A549 (cell line): ENCODE data around the gene STAT1. TPM values are rescaled to one million over a fixed set of nuclear protein-coding genes. Genes with fewer than 3 reads are reported as not detected.

Experiments used
- ATAC-seq, 2 experiments: fragments of 200-7000 bp in 1 of 2; fragments of >200 bp in 1 of 2; cut with Nextera tagmentation in 1 of 2; cut with Tn5 transposase in 1 of 2; 3 replicates each; pipeline versions ENCODE4 v1.8.0 to v1.9.1; 2018 to 2020; ENCODE audit warnings: mild to moderate bottlenecking in 1 of 2, moderate library complexity in 1 of 2
- CTCF ChIA-PET: fragments of 300-600 bp; sonication (Branson Sonifier 250); formaldehyde crosslinking; extraction: SDS; loops from one replicate; lab custom pipeline; 2021; ENCODE audit warnings: antibody characterized with exemption, inconsistent platforms; lab: Yijun Ruan, JAX
- POLR2A ChIA-PET: fragments of 350-600 bp; formaldehyde crosslinking; extraction: SDS; loops from one replicate; lab custom pipeline; 2021; ENCODE audit warnings: antibody characterized with exemption, inconsistent platforms; lab: Yijun Ruan, JAX
- DNase-seq, 2 experiments: peaks; one replicate each; pipeline versions ENCODE4 v3.0.0 to v3.0.0-alpha.2; 2011 to 2016; ENCODE audit warnings: low read depth in 1 of 2, low spot score in 1 of 2
- FAIRE-seq: peaks from 2 replicates; lab custom pipeline; 2011; peaks lifted over from hg19 to GRCh38; lab: Jason Lieb, UNC
- H3K27ac ChIP-seq, 2 experiments: fragments of >200 bp; sonication (Bioruptor Twin); formaldehyde crosslinking; 3 replicates each; pipeline ENCODE4 v1.5.1; 2016 to 2017
- H3K4me1 ChIP-seq: fragments of >200 bp; sonication (Bioruptor Twin); formaldehyde crosslinking; 3 replicates; pipeline ENCODE4 v1.6.1; 2016
- H3K4me2 ChIP-seq: fragments of >200 bp; sonication (Bioruptor Twin); formaldehyde crosslinking; 3 replicates; pipeline ENCODE4 v1.6.1; 2016
- H3K4me3 ChIP-seq: fragments of >200 bp; sonication (Bioruptor Twin); formaldehyde crosslinking; 3 replicates; pipeline ENCODE4 v1.5.1; 2016
- H3K9me3 ChIP-seq: fragments of >200 bp; sonication (Bioruptor Twin); formaldehyde crosslinking; 3 replicates; pipeline ENCODE4 v1.6.1; 2016
- BHLHE40 ChIP-seq: IDR thresholded peaks from 2 replicates; pipeline ENCODE4 v1.6.1; 2012; ENCODE audit warnings: low read depth, low read length, inconsistent platforms
- CEBPB ChIP-seq, 2 experiments: fragments of >200 bp in 1 of 2; sonication (Bioruptor Twin) in 1 of 2; formaldehyde crosslinking in 1 of 2; IDR thresholded peaks; 2 replicates each; pipeline ENCODE4 v1.6.1; 2012 to 2016
- CHD2 ChIP-seq: fragments of 150-350 bp; IDR thresholded peaks from 2 replicates; pipeline ENCODE4 v1.6.1; 2014; ENCODE audit warnings: low read length; ENCODE audit not compliant: partially characterized antibody
- CHD4 ChIP-seq: fragments of 200-600 bp; sonication (generic); IDR thresholded peaks from 2 replicates; pipeline ENCODE4 v1.6.1; 2016; ENCODE audit warnings: antibody characterized with exemption, mild to moderate bottlenecking, borderline replicate concordance
- EHMT2 ChIP-seq: fragments of 200-600 bp; sonication (generic); IDR thresholded peaks from 2 replicates; pipeline ENCODE4 v1.6.1; 2016; ENCODE audit warnings: antibody characterized with exemption, low read depth, mild to moderate bottlenecking, moderate library complexity
- EP300 ChIP-seq, 2 experiments: fragments of >200 bp; sonication (Bioruptor Twin); formaldehyde crosslinking; IDR thresholded peaks; 2 replicates in 1 of 2; 3 replicates in 1 of 2; pipeline ENCODE4 v1.6.1; 2016 to 2017
- ESRRA ChIP-seq: fragments of 150-350 bp; IDR thresholded peaks from 2 replicates; pipeline ENCODE4 v1.6.1; 2014; ENCODE audit warnings: mild to moderate bottlenecking, low read length, borderline replicate concordance
- GATA3 ChIP-seq: IDR thresholded peaks from 2 replicates; pipeline ENCODE4 v1.6.1; 2012; ENCODE audit warnings: borderline replicate concordance
- JUN ChIP-seq, 2 experiments: fragments of >200 bp; sonication (Bioruptor Twin); formaldehyde crosslinking; IDR thresholded peaks; 2 replicates in 1 of 2; 3 replicates in 1 of 2; pipeline ENCODE4 v1.6.1; 2016 to 2017
- JUNB ChIP-seq: fragments of >200 bp; sonication (Bioruptor Twin); formaldehyde crosslinking; IDR thresholded peaks from 2 replicates; pipeline ENCODE4 v1.6.1; 2016
- KDM5A ChIP-seq: fragments of 200-600 bp; sonication (generic); IDR thresholded peaks from 2 replicates; pipeline ENCODE4 v1.6.1; 2016; ENCODE audit warnings: antibody characterized with exemption, mild to moderate bottlenecking
- MAFK ChIP-seq: fragments of 450-650 bp; IDR thresholded peaks from 2 replicates; pipeline ENCODE4 v1.6.1; 2014; ENCODE audit not compliant: partially characterized antibody
- NPAS2 ChIP-seq: fragments of 250-450 bp; sonication (Bioruptor Pico); IDR thresholded peaks from 2 replicates; pipeline ENCODE4 v1.8.0; 2022; ENCODE audit warnings: mild to moderate bottlenecking, moderate library complexity, borderline replicate concordance
- POLR2A ChIP-seq: IDR thresholded peaks from 2 replicates; pipeline ENCODE4 v1.6.1; 2012; ENCODE audit warnings: mild to moderate bottlenecking, low read length
- RCOR1 ChIP-seq: fragments of 150-350 bp; IDR thresholded peaks from 2 replicates; pipeline ENCODE4 v1.6.1; 2014; ENCODE audit warnings: antibody characterized with exemption, low read length, low read depth
- RFX5 ChIP-seq: fragments of 450-650 bp; IDR thresholded peaks from 2 replicates; pipeline ENCODE4 v1.7.1; 2014; ENCODE audit warnings: antibody characterized with exemption, mild to moderate bottlenecking, moderate library complexity
- RNF2 ChIP-seq: fragments of 200-600 bp; sonication (generic); IDR thresholded peaks from 2 replicates; pipeline ENCODE4 v1.6.1; 2016; ENCODE audit warnings: low read depth, mild to moderate bottlenecking, antibody characterized with exemption, moderate library complexity, borderline replicate concordance
- SMC3 ChIP-seq: fragments of >200 bp; sonication (Bioruptor Twin); formaldehyde crosslinking; IDR thresholded peaks from 3 replicates; pipeline ENCODE4 v1.6.1; 2018; ENCODE audit warnings: inconsistent platforms
- SREBF2 ChIP-seq: fragments of 450-650 bp; IDR thresholded peaks from 2 replicates; pipeline ENCODE4 v1.6.1; 2014; ENCODE audit warnings: mild to moderate bottlenecking, moderate library complexity
- WGBS: methylation state at CpG from one replicate; pipeline ENCODE4 v1.1.6; 2017; ENCODE audit errors: missing lambda C conversion rate; 5-methylcytosine and 5-hydroxymethylcytosine counted together
- polyA plus RNA-seq, 4 experiments: library from polyadenylated mRNA; depleted of rRNA in 3 of 4; stranded (reverse); fragments of >200 nt; fragmentation: RNase III in 1 of 4; extraction: RNeasy Plus Mini Kit Qiagen cat#74134 plus additional on column Dnase treatment in 1 of 4; gene quantifications; 2 replicates in 3 of 4; 3 replicates in 1 of 4; pipeline ENCODE4 v1.2.3, GENCODE V29; 2011 to 2017
- TF ChIP-seq, protein P1 (sequence below): IDR thresholded peaks from 2 replicates; pipeline ENCODE4 v1.6.1; 2012
- TF ChIP-seq, protein P2 (sequence below): fragments of 450-650 bp; IDR thresholded peaks from 2 replicates; pipeline ENCODE4 v1.6.1; 2014; ENCODE audit warnings: antibody characterized with exemption
- TF ChIP-seq, protein P3 (sequence below): fragments of >200 bp; sonication (Bioruptor Twin); formaldehyde crosslinking; IDR thresholded peaks from 3 replicates; pipeline ENCODE4 v1.5.1; 2016
- TF ChIP-seq, protein P4 (sequence below): IDR thresholded peaks from 2 replicates; pipeline ENCODE4 v1.6.1; 2012; ENCODE audit warnings: low read depth, borderline replicate concordance
- TF ChIP-seq, protein P5 (sequence below): fragments of >200 bp; sonication (Bioruptor Twin); formaldehyde crosslinking; IDR thresholded peaks from 3 replicates; pipeline ENCODE4 v1.6.1; 2016

STAT1 gene
- polyA plus RNA-seq, 2 of the 4 experiments (the other 2 are of a cell fraction) = 105 to 182 TPM

DNA sequence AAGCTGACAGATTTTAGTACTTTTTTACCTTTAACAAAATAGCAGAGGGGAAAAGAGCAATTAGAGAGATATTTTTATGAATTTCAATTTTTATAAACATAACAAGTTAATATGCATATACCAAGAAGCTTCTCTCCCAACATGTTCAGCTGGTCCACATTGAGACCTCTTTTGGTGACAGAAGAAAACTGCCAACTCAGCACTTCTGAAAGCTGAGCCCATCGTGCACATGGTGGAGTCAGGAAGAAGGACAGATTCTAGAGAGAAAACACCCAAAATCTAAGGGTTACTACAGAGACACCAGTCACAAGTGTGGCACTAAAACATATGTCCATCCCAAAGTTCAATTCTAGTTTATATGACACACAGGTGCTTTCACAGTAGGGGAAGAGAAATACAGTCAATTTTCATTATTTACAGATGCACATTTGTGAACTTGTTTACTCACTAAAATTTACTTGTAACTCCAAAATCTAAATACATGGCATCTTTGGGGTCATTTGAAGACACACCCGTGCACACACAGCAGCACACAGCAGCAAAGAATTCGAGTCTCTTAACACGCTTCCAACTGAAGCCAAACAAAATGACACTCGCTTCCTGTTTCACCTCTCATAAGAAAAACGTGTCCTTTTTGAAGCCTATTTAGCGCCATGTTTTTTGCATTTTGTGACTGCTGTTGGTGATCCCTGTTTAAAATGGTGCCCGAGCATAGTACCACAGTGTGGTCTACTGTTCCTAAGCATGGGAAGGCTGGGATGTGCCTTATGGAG is 31.5 kb downstream of the STAT1 start:
- DNase-seq (no peak), ATAC-seq (no peak), FAIRE-seq (no peak)
- Histone ChIP-seq H3K4me3 (no peak overlapping the region), H3K9me3 (no peaks in the 10 kb centered on the region), H3K4me1 (0 out of 3 replicates have a peak, but pooled peaks cover 3% of the 10 kb centered on the region), H3K27ac (no peak overlapping the region), H3K4me2 (no peak overlapping the region)
- ChIA-PET CTCF (no interaction called here), POLR2A (no interaction called here)
- WGBS = 87% methylated on average over 8 of the region's 8 CpGs
- TF ChIP-seq, protein P1, sequence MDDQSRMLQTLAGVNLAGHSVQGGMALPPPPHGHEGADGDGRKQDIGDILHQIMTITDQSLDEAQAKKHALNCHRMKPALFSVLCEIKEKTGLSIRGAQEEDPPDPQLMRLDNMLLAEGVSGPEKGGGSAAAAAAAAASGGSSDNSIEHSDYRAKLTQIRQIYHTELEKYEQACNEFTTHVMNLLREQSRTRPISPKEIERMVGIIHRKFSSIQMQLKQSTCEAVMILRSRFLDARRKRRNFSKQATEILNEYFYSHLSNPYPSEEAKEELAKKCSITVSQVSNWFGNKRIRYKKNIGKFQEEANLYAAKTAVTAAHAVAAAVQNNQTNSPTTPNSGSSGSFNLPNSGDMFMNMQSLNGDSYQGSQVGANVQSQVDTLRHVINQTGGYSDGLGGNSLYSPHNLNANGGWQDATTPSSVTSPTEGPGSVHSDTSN = no peak
- TF ChIP-seq CHD4 (no peak), MAFK (peak; percentile 99)

DNA sequence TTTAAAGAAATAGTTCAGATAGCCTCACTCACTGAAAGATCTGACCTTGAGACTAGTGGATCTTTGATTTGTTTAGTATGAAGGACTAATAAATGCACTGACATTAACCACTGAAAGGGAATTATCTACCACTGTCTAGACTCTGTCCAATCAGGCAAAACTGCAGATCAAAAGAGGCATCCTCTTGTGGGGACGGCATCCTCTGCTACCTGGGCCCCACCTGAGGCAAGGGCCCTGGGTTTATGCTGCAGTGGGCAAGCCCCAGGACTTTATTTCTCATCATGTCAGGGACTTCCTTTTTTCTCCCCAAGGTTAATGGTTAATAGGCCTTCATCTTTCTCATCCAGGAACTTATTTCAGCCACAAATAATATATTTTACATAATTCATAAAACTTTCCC is 32.2 kb downstream of the STAT1 start:
- no peak for FAIRE-seq
- ATAC-seq = no peak
- H3K4me3 ChIP-seq = no peak overlapping the region
- ChIA-PET POLR2A (no interaction called here), CTCF (no interaction called here)
- TF ChIP-seq SMC3 (no peak), NPAS2 (CRISPR knock-in tag) (no peak), EP300 (IDR thresholded peaks at IDR 0.05) (no peak), JUN (IDR thresholded peaks at IDR 0.05) (no peak), JUNB (no peak), RNF2 (no peak), EHMT2 (no peak), POLR2A (no peak)
- TF ChIP-seq, protein P2, sequence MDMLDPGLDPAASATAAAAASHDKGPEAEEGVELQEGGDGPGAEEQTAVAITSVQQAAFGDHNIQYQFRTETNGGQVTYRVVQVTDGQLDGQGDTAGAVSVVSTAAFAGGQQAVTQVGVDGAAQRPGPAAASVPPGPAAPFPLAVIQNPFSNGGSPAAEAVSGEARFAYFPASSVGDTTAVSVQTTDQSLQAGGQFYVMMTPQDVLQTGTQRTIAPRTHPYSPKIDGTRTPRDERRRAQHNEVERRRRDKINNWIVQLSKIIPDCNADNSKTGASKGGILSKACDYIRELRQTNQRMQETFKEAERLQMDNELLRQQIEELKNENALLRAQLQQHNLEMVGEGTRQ = no peak
- 100% methylated on average over 1 of the region's 1 CpG for WGBS
- no peak for DNase-seq
- H3K4me2 ChIP-seq = no peak overlapping the region
- 0 out of 3 replicates have a peak, but pooled peaks cover 3% of the 10 kb centered on the region for H3K4me1 ChIP-seq
- H3K9me3 ChIP-seq = no peaks in the 10 kb centered on the region
- H3K27ac ChIP-seq = no peak overlapping the region

DNA sequence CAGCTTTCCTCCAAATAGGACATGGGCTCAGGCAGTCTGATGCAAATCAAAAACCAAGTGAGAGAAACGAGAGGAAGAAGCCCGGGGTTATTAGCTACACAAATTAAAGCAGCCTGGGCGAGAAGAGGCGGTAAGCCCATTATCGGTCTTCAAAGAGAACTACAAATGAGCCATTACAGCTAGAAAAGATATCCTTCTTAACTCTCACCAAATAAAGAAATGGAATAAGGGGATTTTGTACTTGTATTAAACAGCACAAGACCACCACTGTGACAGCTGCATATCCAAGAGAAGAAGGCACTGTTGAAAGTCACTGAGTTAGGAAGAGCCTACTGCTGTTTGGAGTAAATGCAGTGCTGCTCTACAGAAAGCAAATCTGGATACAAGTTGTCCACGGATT is 32.6 kb downstream of the STAT1 start:
- ChIA-PET POLR2A (no interaction called here), CTCF (no interaction called here)
- Histone ChIP-seq H3K4me2 (no peak overlapping the region), H3K9me3 (no peaks in the 10 kb centered on the region), H3K4me1 (0 out of 3 replicates have a peak, but pooled peaks cover 3% of the 10 kb centered on the region), H3K27ac (no peak overlapping the region), H3K4me3 (no peak overlapping the region)
- FAIRE-seq (no peak), ATAC-seq (no peak), DNase-seq (no peak)
- TF ChIP-seq CEBPB (IDR thresholded peaks at IDR 0.05) (no peak), ESRRA (no peak)
- 85% methylated on average over 6 of the region's 6 CpGs for WGBS

DNA sequence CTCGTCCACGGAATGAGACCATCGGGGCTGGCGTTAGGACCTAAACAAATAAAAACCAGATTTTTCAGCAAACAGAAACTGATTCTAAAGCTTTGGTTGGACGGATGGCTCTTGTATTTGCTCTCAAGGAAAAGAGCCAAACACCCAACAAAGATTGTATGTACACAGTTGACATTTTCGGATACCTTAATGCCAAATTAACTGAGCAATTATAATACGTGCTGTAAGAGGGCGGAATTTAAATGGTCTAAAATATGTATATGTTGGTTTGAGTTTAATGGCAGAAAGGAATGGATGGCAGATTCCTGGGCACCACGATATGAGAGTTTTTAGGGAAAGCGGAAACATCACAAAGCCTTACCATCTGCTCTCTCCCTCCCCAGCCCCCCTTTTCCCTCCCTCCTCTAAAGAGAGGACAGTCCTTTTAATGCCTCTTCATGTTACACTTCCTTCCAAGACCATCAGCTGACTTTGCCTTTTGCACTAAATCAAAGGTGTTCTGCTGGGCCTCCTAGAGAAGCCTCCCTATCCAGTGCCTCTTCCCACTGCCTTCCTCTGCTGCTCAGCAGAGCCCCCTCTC is 33.3 kb downstream of the STAT1 start:
- FAIRE-seq = no peak
- WGBS = 87% methylated on average over 10 of the region's 10 CpGs
- no peak for ATAC-seq
- H3K4me3 ChIP-seq = no peak overlapping the region
- H3K4me2 ChIP-seq = no peak overlapping the region
- no peak for DNase-seq
- ChIA-PET POLR2A (interaction anchor here (1.1 kb wide), 1 partner anchor 56 kb away, joined by 12 read pairs; no protein-coding TSS in a partner anchor), CTCF (no interaction called here)
- H3K9me3 ChIP-seq = no peaks in the 10 kb centered on the region
- H3K4me1 ChIP-seq = 0 out of 3 replicates have a peak, but pooled peaks cover 3% of the 10 kb centered on the region
- no peak overlapping the region for H3K27ac ChIP-seq
- no peak for TF ChIP-seq BHLHE40
- no peak for TF ChIP-seq SREBF2
- TF ChIP-seq RCOR1 = no peak
- TF ChIP-seq KDM5A = no peak
- TF ChIP-seq, protein P3, sequence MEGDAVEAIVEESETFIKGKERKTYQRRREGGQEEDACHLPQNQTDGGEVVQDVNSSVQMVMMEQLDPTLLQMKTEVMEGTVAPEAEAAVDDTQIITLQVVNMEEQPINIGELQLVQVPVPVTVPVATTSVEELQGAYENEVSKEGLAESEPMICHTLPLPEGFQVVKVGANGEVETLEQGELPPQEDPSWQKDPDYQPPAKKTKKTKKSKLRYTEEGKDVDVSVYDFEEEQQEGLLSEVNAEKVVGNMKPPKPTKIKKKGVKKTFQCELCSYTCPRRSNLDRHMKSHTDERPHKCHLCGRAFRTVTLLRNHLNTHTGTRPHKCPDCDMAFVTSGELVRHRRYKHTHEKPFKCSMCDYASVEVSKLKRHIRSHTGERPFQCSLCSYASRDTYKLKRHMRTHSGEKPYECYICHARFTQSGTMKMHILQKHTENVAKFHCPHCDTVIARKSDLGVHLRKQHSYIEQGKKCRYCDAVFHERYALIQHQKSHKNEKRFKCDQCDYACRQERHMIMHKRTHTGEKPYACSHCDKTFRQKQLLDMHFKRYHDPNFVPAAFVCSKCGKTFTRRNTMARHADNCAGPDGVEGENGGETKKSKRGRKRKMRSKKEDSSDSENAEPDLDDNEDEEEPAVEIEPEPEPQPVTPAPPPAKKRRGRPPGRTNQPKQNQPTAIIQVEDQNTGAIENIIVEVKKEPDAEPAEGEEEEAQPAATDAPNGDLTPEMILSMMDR = no peak
- TF ChIP-seq, protein P4, sequence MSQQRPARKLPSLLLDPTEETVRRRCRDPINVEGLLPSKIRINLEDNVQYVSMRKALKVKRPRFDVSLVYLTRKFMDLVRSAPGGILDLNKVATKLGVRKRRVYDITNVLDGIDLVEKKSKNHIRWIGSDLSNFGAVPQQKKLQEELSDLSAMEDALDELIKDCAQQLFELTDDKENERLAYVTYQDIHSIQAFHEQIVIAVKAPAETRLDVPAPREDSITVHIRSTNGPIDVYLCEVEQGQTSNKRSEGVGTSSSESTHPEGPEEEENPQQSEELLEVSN = no peak
- no peak for TF ChIP-seq RFX5
- no peak for TF ChIP-seq CHD4
- no peak for TF ChIP-seq CHD2
- no peak for TF ChIP-seq GATA3
- TF ChIP-seq, protein P5, sequence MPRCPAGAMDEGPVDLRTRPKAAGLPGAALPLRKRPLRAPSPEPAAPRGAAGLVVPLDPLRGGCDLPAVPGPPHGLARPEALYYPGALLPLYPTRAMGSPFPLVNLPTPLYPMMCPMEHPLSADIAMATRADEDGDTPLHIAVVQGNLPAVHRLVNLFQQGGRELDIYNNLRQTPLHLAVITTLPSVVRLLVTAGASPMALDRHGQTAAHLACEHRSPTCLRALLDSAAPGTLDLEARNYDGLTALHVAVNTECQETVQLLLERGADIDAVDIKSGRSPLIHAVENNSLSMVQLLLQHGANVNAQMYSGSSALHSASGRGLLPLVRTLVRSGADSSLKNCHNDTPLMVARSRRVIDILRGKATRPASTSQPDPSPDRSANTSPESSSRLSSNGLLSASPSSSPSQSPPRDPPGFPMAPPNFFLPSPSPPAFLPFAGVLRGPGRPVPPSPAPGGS = no peak
